Testis (tissue), 3 donors: ENCODE measurements around the gene ALK. TPM values are rescaled to one million over a fixed set of nuclear protein-coding genes. Genes with fewer than 3 reads are reported as not detected.

ENCODE experiments used
- DNase-seq: peaks from one replicate; pipeline ENCODE4 v3.0.0-alpha.2; 2019
- H3K27ac ChIP-seq, 2 donors: fragments of 200-600 bp; sonication (generic); one replicate each; pipeline ENCODE4 v1.5.1; 2019
- H3K27me3 ChIP-seq: fragments of 200-600 bp; sonication (generic); one replicate; pipeline ENCODE4 v1.5.1; 2019
- H3K36me3 ChIP-seq: fragments of 200-600 bp; sonication (generic); one replicate; pipeline ENCODE4 v1.5.1; 2017; ENCODE audit warnings: low read depth; ENCODE audit errors: missing control alignments
- H3K4me1 ChIP-seq: fragments of 200-600 bp; sonication (generic); one replicate; pipeline ENCODE4 v1.5.1; 2019
- H3K4me3 ChIP-seq, 2 donors: fragments of 200-600 bp; sonication (generic); one replicate each; pipeline ENCODE4 v1.5.1; 2017 to 2019
- H3K9me3 ChIP-seq: fragments of 200-600 bp; sonication (generic); one replicate; pipeline ENCODE4 v1.5.1; 2017
- CTCF ChIP-seq, 3 experiments: fragments of 450-650 bp in 2 of 3; fragments of 200-600 bp in 1 of 3; sonication (generic) in 1 of 3; IDR thresholded peaks; one replicate each; pipeline ENCODE4 v1.5.1; 2016 to 2019; ENCODE audit warnings: antibody characterized with exemption in 3 of 3, mild to moderate bottlenecking in 2 of 3, moderate library complexity in 1 of 3
- POLR2A ChIP-seq: fragments of 450-650 bp; IDR thresholded peaks from one replicate; pipeline ENCODE4 v1.6.1; 2017; ENCODE audit warnings: antibody characterized with exemption, mild to moderate bottlenecking, moderate library complexity
- WGBS, 2 donors: methylation state at CpG; one replicate each; pipeline ENCODE4 v1.1.5; 2018; 5-methylcytosine and 5-hydroxymethylcytosine counted together
- intact Hi-C: fragments of 100-400 bp; cut with DNase I; formaldehyde crosslinking; loops from one replicate; pipeline ENCODE4 v1.15.1; 2023; ENCODE audit warnings: low total_unique reads
- polyA plus RNA-seq: library from polyadenylated mRNA; stranded (reverse); fragments of 350-450 nt; fragmentation: Illumina TruSeq; extraction: RNeasy Lipid Tissue Mini Kit (QIAGEN cat#74804); gene quantifications from one replicate; pipeline ENCODE4 v1.2.3, GENCODE V29; 2014; ENCODE audit warnings: low read depth, low replicate concordance; ENCODE audit not compliant: insufficient read depth
- total RNA-seq, 2 donors: library from RNA; depleted of rRNA; stranded (reverse); fragments of >200 nt; gene quantifications; one replicate each; pipeline ENCODE4 v1.2.3, GENCODE V29; 2016

Gene ALK
- total and polyA plus RNA-seq, 3 donors from 2014 or later = 2.1 to 3.8 (median 3.8) TPM

- no peak for DNase-seq
- Histone ChIP-seq H3K27me3 (no peaks in the 10 kb centered on the region), H3K4me1 (no peaks in the 10 kb centered on the region), H3K9me3 (no peaks in the 10 kb centered on the region), H3K27ac (no peak overlapping the region), H3K4me3 (no peak overlapping the region), H3K36me3 (no peaks in the 10 kb centered on the region)
- WGBS, 2 donors = 58 to 62% methylated on average over 3 of the region's 3 CpGs
- TF ChIP-seq POLR2A (no peak), CTCF (IDR thresholded peaks at IDR 0.05) (no peak)
- intact Hi-C loops = no loop called here
These were observed 545.5 kb downstream of the ALK start for GRCh38 chr2:29375843-29376242.

GRCh38 chr2:29374823-29375222 is 546.6 kb downstream of the ALK start:
- Histone ChIP-seq H3K4me1 (no peaks in the 10 kb centered on the region), H3K27me3 (no peaks in the 10 kb centered on the region), H3K4me3 (no peak overlapping the region), H3K36me3 (no peaks in the 10 kb centered on the region), H3K9me3 (no peaks in the 10 kb centered on the region), H3K27ac (no peak overlapping the region)
- 90 to 91% methylated on average over 5 of the region's 5 CpGs for WGBS, 2 donors
- TF ChIP-seq POLR2A = no peak
- no peak for TF ChIP-seq CTCF (IDR thresholded peaks at IDR 0.05)
- intact Hi-C loops = no loop called here
- DNase-seq = no peak

- H3K36me3 ChIP-seq = no peaks in the 10 kb centered on the region
- no peak overlapping the region for H3K27ac ChIP-seq
- H3K4me3 ChIP-seq = no peak overlapping the region
- TF ChIP-seq POLR2A (no peak), CTCF (IDR thresholded peaks at IDR 0.05) (no peak)
- no peaks in the 10 kb centered on the region for H3K4me1 ChIP-seq
- no peak for DNase-seq
- intact Hi-C loops = no loop called here
- 93 to 96% methylated on average over 3 of the region's 3 CpGs for WGBS, 2 donors
- H3K27me3 ChIP-seq = no peaks in the 10 kb centered on the region
- H3K9me3 ChIP-seq = no peaks in the 10 kb centered on the region
These were observed 547.5 kb downstream of the ALK start for GRCh38 chr2:29373870-29374269.

- intact Hi-C loops = no loop called here
- H3K4me3 ChIP-seq = no peak overlapping the region
- 95 to 96% methylated on average over 2 of the region's 2 CpGs for WGBS, 2 donors
These were observed 549.2 kb downstream of the ALK start for GRCh38 chr2:29372185-29372584.

More at GRCh38 chr2:29372185-29372584, 549.2 kb downstream of the ALK start:
- TF ChIP-seq POLR2A (no peak), CTCF (IDR thresholded peaks at IDR 0.05) (no peak)
- no peaks in the 10 kb centered on the region for H3K27me3 ChIP-seq
- no peak for DNase-seq
- no peaks in the 10 kb centered on the region for H3K36me3 ChIP-seq
- H3K27ac ChIP-seq = no peak overlapping the region
- no peaks in the 10 kb centered on the region for H3K4me1 ChIP-seq
- H3K9me3 ChIP-seq = no peaks in the 10 kb centered on the region
